SIG-M5 treated with dmso at 0.1 percent for 504 hours (cell line): ENCODE results near the gene LY9.

Experiments
- DNase-seq: peaks from one replicate; lab custom pipeline; 2025; ENCODE audit not compliant: unreplicated experiment; lab: John Stamatoyannopoulos, UW

Gene LY9

GRCh38 chr1:160836561-160836960 lies 40.6 kb downstream of the LY9 start:
- no peak for DNase-seq

GRCh38 chr1:160836981-160837557 lies 41.1 kb downstream of the LY9 start:
- DNase-seq = no peak

GRCh38 chr1:160837558-160838205 lies 41.7 kb downstream of the LY9 start:
- DNase-seq = no peak

DNA sequence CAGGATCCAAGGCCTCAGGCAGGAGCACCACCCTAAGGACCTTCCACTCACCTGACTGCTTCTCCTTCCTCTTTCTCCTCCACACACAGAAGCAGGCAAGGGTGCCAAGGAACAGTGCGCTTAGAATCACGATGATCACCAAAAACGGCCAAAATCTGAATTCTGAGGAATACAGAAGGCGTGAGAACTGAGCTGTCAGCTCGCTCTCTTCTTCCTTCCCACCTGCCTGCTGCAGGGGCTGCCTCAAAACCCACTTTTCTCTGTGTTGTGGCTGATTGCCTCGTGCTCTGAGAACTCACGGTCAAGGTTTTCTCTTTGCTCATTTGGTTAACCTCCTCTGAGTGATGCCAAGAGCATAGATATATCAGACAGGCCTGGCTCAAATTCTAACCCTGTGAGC lies 42.9 kb downstream of the LY9 start:
- DNase-seq = no peak

- no peak for DNase-seq
Observed at GRCh38 chr1:160839746-160840145, 43.8 kb downstream of the LY9 start.

GRCh38 chr1:160841079-160841478 lies 45.1 kb downstream of the LY9 start:
- DNase-seq = no peak

DNA sequence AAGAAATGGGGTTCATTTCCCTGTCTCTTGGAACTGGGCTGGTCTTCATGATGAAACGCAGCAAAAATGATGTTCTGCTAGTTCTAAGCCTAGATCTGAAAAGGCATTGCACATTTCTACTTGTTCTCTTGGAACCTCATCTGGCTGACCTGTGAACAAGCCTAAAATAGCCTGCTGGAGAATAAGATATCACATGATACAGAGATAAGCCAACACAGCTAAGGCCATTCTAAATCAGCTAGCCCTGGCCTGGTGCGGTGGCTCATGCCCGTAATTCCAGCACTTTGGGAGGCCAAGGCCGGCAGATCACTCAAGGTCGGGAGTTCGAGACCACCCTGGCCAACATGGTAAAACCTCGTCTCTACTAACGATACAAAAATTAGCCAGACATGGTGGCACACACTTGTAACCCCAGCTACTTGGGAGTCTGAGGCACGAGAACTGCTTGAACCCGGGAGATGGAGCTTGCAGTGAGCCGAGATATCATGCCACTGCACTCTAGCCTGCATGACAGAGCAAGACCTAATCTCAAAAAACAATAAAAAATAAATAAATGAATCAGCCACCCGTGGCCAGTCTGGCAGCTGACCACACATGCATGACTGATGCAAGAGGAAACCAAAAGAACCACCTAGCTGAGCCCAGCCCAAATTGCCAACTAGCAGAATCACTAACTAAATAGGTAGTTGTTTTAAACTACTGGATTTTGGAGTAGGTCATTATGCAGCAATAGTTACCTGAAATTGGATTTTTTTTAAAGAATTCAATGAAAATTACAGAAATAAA lies 48.7 kb downstream of the LY9 start:
- DNase-seq = no peak

- DNase-seq = no peak
Observed at GRCh38 chr1:160846281-160846680, 50.3 kb downstream of the LY9 start.

DNA sequence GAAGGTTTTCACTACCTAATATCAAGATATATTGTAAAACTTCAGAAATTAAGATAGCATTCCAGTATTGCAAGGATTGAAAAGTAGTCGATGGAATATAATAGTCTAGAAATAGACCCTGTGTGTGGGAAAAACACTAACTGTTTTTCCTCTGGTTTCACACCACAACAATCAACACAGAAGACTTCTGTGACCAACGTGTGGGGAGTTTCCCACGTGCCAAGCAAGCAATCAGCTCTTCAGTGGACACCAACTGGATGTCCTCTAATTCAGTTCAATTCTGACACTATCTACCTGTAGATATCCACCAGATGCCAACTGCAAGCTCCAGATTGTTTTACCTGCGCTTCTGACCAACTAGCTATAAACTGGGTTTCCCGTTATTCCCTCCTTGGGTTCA lies 54.6 kb downstream of the LY9 start:
- DNase-seq = no peak

GRCh38 chr1:160850993-160851392 lies 55.0 kb downstream of the LY9 start:
- no peak for DNase-seq

- no peak for DNase-seq
Observed at GRCh38 chr1:160853014-160853413, 57.0 kb downstream of the LY9 start.

DNA sequence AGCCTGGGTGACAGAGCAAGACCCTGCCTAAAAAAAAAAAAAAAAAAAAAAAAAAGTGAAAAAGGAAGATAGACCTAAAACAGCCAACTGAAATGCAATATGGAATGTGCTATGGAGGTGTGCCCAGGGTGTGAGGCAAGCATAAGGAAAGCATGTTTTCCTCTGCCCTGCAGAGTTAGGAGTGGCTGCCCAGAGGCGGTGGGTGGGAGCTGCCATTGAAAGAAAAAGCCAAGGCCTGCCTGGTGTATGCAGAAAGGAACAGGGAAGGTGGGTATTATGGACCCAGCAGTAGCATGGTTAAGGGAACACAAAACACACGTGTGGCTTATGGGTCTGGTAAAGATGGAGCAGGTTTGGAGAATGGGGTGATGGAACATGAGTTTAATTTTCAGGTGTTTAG lies 57.8 kb downstream of the LY9 start:
- no peak for DNase-seq

DNA sequence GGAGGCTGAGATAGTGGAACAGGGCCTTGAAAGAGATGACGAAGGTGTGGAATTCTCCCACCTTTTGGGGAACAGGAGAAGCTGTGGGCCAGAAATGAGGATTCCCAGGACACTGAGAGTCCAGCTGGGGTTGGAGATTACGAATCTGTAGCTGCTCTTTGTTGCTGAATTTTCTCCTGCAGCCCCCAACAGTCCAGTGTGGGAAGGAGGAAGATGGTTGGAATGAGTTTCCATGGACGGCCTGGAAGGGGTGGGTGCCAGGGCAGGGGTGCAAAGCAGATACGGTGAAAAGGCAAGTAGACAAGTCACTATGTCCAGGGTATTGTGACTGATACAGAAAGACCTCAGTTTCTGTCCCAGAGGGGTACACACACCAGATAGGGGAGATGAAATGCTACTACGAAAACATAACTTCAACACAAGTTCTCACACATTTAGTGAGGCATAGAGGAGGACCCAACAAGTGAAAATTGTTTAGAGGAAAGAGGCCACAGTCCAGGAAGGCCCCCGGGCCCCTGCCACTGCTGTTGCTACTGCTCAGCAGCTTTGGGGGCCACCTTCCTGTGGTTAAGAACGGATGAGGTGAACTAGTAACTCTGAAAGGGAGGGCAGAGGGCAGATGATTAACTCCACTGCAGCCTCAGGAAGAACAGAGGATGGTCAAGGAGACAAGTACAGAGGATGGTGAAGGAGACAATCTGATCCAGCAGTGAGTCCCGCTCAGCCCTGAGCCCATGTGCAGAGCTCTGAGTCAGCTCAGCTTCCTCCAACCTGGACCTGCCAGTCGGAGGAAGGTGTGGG lies 59.4 kb downstream of the LY9 start:
- no peak for DNase-seq

GRCh38 chr1:160858097-160858496 lies 62.1 kb downstream of the LY9 start:
- DNase-seq = no peak

DNA sequence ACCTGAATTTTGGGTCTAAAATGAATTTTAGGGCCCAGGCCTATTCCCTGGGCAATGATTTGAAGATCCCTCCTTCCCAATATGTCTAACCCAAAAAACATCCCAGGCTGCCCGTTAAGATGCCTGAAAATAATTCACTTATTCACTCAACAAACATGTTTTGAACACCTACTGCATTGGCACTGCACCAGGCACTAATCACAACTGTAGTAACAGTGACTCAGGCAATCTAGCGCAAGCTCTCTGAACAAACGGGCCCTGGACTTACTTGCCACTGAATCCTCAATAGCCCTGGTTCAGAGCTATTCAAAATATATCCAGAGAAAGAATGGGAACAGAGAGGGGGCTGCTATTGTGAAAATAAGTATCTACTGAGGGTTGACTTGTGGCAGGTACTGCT lies 62.5 kb downstream of the LY9 start:
- DNase-seq = no peak

GRCh38 chr1:160859166-160859565 lies 63.2 kb downstream of the LY9 start:
- peak; percentile 88 for DNase-seq

DNA sequence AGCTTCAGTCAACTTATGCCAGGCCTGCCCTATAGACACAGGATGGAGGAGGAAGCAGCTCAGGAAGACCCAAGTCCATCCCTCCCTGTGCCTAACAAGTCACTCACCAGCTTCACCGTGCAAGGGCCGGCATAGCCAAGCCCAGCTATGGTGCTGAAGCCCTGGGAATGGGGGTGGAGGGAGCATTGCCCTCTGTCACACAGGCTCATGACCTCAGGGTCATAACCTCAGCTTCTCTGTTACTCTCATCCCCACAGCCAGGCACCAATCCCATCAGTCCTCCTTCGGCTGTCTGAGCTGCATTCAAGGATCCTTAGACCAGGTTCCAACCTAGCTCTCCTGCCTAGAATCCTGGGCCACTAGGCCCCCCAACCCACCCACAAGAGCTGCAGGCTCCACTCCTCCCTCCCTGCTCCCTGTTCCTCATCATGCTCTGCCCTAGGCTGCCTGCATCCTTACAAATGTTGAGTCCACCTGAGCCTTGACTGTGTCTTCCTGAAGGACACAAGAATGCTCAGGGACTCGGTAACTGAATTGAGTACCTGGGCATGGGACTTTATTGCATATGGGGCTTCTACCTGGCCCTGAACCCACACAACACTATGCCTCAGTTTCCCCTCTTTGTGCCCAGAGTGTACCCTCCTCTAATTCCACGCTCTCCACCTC lies 65.0 kb downstream of the LY9 start:
- no peak for DNase-seq

DNA sequence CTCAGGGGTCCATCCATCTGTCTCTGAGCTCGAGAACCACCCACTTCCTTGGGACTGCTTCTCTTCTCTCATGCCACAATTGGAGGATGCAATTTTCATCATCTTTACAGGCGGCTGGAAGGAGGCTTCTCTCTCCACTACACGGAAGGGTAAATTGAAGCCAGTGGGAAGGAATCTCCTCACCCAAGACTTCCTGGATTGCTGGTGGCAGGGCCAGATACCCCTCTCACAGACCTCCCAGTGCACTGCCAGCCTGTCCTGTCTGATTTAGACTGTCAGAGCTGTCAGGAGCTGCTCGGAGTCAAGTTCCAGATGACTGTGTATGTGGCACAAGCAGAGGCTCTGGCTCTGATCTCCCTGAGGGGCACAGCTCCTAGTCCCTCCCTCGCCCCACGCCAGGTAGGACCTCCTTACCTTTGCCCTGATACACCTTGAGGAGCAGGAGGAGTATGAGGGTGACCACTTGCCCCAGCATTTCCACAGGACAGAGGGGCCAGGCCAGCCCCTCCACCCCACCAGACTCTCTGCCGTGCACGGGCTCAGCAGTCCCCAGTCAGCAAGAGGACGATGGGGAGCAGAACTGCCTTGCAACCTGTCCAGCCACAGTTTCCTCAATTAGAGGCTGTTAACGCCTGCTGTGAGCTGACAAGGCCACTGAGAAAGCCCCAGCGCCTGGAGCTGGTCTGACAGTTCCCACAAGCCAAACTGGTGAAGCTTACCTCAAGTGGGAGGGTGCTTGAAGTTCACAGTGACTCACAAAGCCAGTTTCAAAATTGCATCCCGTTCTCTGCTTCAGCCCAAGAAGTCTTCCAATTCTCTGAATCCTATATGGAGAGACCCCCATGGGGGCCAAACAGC lies 66.5 kb downstream of the LY9 start, which contains the start of gene CD244:
CD244 (minus strand) TSS at position 685 of the 858 bp plus-strand sequence; CDS start at position 475, 210 bp downstream.
- DNase-seq = peak; percentile 97

- DNase-seq = peak; percentile 89
Observed at GRCh38 chr1:160863061-160863773, 67.2 kb downstream of the LY9 start.
